ENCODE results near the gene SLC6A5. TPM values are rescaled to one million over a fixed set of nuclear protein-coding genes. Genes with fewer than 3 reads are reported as not detected.

SLC6A5 gene
- total and polyA plus RNA-seq, 9 of the 15 experiments (the other 6 are each of a cell fraction or from before 2014, with no cell fraction given): 0.08 TPM; not detected in 8

DNA sequence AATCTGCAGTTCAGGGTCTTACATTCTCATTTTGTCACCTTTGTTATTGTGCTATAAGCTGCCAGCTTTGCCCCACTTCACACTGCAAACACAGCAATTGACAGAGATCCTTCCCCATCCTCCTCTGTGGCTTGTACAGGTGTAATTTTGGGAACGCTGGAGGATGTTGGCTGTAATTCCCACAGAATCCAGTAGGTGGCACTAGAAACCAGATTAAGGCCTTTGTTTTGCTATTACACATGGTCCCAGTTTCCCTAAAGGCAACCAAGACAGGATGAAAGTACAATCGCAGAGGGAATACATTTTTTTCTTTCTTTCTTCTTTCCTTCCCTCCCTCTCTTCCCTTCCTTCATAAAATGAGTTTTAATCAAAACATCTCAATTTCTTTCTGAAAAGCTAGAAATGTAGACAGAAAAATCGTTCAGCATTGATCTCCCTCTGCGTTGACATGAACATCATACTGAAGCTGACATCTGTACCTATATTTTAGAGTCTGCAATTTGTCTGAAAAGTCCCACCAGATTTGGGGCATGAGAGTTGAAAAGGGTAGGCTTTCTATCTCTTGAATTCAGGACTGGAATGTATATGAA lies 48.7 kb downstream of the SLC6A5 start:
- no peaks in the 10 kb centered on the region for H3K9me3 ChIP-seq (replicated peaks; ENCODE audit: control insufficient read depth, insufficient read depth, low read depth, low read length)
- ChIA-PET POLR2A (no interaction called here), CTCF (ENCODE audit: low intra/inter-chr PET ratio) (interaction anchor here (0.5 to 1.1 kb wide), 3 partner anchors 25 to 476 kb away, joined by 3 to 8 read pairs (median 4); no protein-coding TSS in a partner anchor)
- H3K9ac ChIP-seq (ENCODE audit: insufficient read depth in 1 of 2, low read depth in 2 of 2, low read length in 2 of 2): no peak overlapping the region
- 22% methylated on average over 4 of the region's 4 CpGs for WGBS (ENCODE audit: insufficient coverage, low coverage, missing lambda C conversion rate)
- H3K4me1 ChIP-seq (replicated peaks in 1 of 2; ENCODE audit: control insufficient read depth in 2 of 2, insufficient read depth in 2 of 2, low read length in 2 of 2): no peaks in the 10 kb centered on the region
- FAIRE-seq (peak; percentile 92), DNase-seq (ENCODE audit: extremely low read depth in 1 of 4, low spot score in 3 of 4) (peak; percentile 64 to 69 (median 66)), ATAC-seq (peak; percentile 86)
- no peaks in the 10 kb centered on the region for H3K79me2 ChIP-seq (ENCODE audit: control insufficient read depth, insufficient read depth, low read length)
- 0 out of 2 replicates have a peak, but pooled peaks cover 3% of the 10 kb centered on the region for H4K20me1 ChIP-seq (replicated peaks; ENCODE audit: control insufficient read depth, insufficient read depth, low read length)
- no peak overlapping the region for H3K4me2 ChIP-seq (ENCODE audit: insufficient read depth, low read length)
- BruUV-seq (replicated peaks): no TSS peak
- intact Hi-C loops (cut with micrococcal nuclease) (loop anchor here (1.0 to 5.0 kb wide), 3 partner anchors 225 to 1654 kb away; no protein-coding TSS in a partner anchor), in situ Hi-C loops (cut with MboI) (loop anchor here (25.0 kb wide), 1 partner anchor 1664 kb away; no protein-coding TSS in a partner anchor)
- H3K36me3 ChIP-seq (ENCODE audit: control insufficient read depth, insufficient read depth, low read length): no peaks in the 10 kb centered on the region
- no peak overlapping the region for H3K4me3 ChIP-seq
- H2AFZ ChIP-seq (ENCODE audit: low read depth, low read length): no peak overlapping the region
- no peaks in the 10 kb centered on the region for H3K9me1 ChIP-seq (ENCODE audit: control insufficient read depth, insufficient read depth, low read length)
- H3K27ac ChIP-seq (ENCODE audit: extremely low read depth, low read depth, low read length): no peak overlapping the region
- no peaks in the 10 kb centered on the region; a peak in 1 of 5 replicates for H3K27me3 ChIP-seq (ENCODE audit: control insufficient read depth in 2 of 2, insufficient read depth in 2 of 2, low read length in 2 of 2)
- TF ChIP-seq LCOR (CRISPR knock-in tag; IDR thresholded peaks at IDR 0.05) (0 out of 2 replicates have a peak, but pooled peaks have one; percentile 29), RAD21 (CRISPR knock-in tag; conservative IDR thresholded peaks at IDR 0.05 in 1 of 2, IDR thresholded peaks at IDR 0.05 in 1 of 2) (peak; percentile 79 to 88), SMC3 (conservative IDR thresholded peaks at IDR 0.05; ENCODE audit: insufficient read depth, low read depth, low read length) (peak; percentile 61; the same call in 1 of the 2 replicates), FOXK2 (conservative IDR thresholded peaks at IDR 0.05 in 1 of 2, IDR thresholded peaks at IDR 0.05 in 1 of 2; ENCODE audit: low read depth in 2 of 2) (peak; percentile 21 to 44; a peak in 2 of 4 replicates), ZFP30 (CRISPR knock-in tag; IDR thresholded peaks at IDR 0.05; ENCODE audit: borderline replicate concordance) (no peak), DEAF1 (CRISPR knock-in tag; IDR thresholded peaks at IDR 0.05) (peak; percentile 76), KLF16 (IDR thresholded peaks at IDR 0.05) (peak; percentile 35; the same call in 1 of the 2 replicates), HDAC2 (IDR thresholded peaks at IDR 0.05) (no peak), ZFP1 (CRISPR knock-in tag; IDR thresholded peaks at IDR 0.05) (no peak), STAG1 (CRISPR knock-in tag; IDR thresholded peaks at IDR 0.05; ENCODE audit: borderline replicate concordance) (peak; percentile 47; the same call in 1 of the 2 replicates)
- TF ChIP-seq, protein P1, sequence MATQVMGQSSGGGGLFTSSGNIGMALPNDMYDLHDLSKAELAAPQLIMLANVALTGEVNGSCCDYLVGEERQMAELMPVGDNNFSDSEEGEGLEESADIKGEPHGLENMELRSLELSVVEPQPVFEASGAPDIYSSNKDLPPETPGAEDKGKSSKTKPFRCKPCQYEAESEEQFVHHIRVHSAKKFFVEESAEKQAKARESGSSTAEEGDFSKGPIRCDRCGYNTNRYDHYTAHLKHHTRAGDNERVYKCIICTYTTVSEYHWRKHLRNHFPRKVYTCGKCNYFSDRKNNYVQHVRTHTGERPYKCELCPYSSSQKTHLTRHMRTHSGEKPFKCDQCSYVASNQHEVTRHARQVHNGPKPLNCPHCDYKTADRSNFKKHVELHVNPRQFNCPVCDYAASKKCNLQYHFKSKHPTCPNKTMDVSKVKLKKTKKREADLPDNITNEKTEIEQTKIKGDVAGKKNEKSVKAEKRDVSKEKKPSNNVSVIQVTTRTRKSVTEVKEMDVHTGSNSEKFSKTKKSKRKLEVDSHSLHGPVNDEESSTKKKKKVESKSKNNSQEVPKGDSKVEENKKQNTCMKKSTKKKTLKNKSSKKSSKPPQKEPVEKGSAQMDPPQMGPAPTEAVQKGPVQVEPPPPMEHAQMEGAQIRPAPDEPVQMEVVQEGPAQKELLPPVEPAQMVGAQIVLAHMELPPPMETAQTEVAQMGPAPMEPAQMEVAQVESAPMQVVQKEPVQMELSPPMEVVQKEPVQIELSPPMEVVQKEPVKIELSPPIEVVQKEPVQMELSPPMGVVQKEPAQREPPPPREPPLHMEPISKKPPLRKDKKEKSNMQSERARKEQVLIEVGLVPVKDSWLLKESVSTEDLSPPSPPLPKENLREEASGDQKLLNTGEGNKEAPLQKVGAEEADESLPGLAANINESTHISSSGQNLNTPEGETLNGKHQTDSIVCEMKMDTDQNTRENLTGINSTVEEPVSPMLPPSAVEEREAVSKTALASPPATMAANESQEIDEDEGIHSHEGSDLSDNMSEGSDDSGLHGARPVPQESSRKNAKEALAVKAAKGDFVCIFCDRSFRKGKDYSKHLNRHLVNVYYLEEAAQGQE (IDR thresholded peaks at IDR 0.05; ENCODE audit: borderline replicate concordance): peak; percentile 59; the same call in 1 of the 2 replicates
- TF ChIP-seq, protein P1 (CRISPR knock-in tag; IDR thresholded peaks at IDR 0.05; ENCODE audit: low read depth): no peak

All from K562 (cell line).